ENCODE measurements around the gene MYO1D.

MYO1D gene

GRCh38 chr17:32625971-32626370 is 251.0 kb downstream of the MYO1D start:
- no peaks in the 10 kb centered on the region for H3K36me3 ChIP-seq
- no peak for DNase-seq
- TF ChIP-seq CTCF (IDR thresholded peaks at IDR 0.05; ENCODE audit: low read depth, low read length) = no peak
- no peaks in the 10 kb centered on the region for H3K9me3 ChIP-seq
- no peaks in the 10 kb centered on the region for H3K4me1 ChIP-seq
- no peak overlapping the region for H3K4me3 ChIP-seq (ENCODE audit: low read depth, low read length)
- peaks cover 2% of the 10 kb centered on the region for H3K27me3 ChIP-seq

- Histone ChIP-seq H3K9me3 (no peaks in the 10 kb centered on the region), H3K36me3 (no peaks in the 10 kb centered on the region), H3K27me3 (no peaks in the 10 kb centered on the region; the same call in none of the 2 replicates), H3K4me1 (no peaks in the 10 kb centered on the region), H3K4me3 (ENCODE audit: low read depth, low read length) (no peak overlapping the region)
- no peak for DNase-seq
- TF ChIP-seq CTCF (IDR thresholded peaks at IDR 0.05; ENCODE audit: low read depth, low read length) = no peak
Observed at GRCh38 chr17:32623196-32623595, 253.7 kb downstream of the MYO1D start.

- Histone ChIP-seq H3K9me3 (no peaks in the 10 kb centered on the region), H3K27me3 (no peaks in the 10 kb centered on the region; the same call in none of the 2 replicates), H3K4me3 (ENCODE audit: low read depth, low read length) (no peak overlapping the region), H3K4me1 (no peaks in the 10 kb centered on the region), H3K36me3 (no peaks in the 10 kb centered on the region)
- no peak for DNase-seq
- TF ChIP-seq CTCF (IDR thresholded peaks at IDR 0.05; ENCODE audit: low read depth, low read length) = no peak
Observed at GRCh38 chr17:32622540-32622939, 254.4 kb downstream of the MYO1D start.

DNA sequence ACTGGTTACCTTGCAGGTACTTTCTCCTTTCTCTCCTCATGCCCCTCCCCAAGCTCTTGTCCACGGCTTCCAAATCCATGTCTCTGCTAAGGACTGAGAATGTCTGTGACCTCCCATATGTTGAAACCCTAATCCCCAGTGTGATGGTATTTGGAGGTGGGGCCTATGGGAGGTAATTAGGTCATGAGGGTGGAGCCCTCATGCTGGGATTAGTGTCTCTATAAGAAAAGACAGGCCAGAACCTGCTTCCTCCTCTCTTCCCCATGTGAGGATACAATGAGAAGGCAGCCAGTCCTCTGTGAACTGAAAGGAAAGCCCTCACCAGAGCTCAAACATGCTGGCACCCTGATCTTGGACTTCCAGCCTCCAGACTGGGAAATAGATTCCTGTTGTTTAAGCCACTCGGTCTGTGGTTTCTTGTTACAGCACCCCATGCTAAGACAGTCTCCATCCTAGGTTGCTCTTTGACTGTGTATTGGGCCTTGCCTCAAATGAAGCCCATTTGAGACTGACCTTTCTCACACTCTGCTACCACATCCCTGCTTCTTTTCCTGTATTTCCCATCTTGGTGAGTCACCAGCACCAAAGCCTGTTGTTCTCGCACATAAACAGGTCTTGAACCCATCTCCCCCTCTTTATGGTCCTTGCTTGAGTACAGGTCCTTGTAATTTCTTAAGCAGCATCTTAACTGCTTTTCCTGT is 255.2 kb downstream of the MYO1D start:
- TF ChIP-seq CTCF (IDR thresholded peaks at IDR 0.05; ENCODE audit: low read depth, low read length) = no peak
- DNase-seq = no peak
- Histone ChIP-seq H3K9me3 (no peaks in the 10 kb centered on the region), H3K4me3 (ENCODE audit: low read depth, low read length) (no peak overlapping the region), H3K27me3 (no peaks in the 10 kb centered on the region; the same call in 1 of the 2 replicates), H3K4me1 (no peaks in the 10 kb centered on the region), H3K36me3 (no peaks in the 10 kb centered on the region)

DNA sequence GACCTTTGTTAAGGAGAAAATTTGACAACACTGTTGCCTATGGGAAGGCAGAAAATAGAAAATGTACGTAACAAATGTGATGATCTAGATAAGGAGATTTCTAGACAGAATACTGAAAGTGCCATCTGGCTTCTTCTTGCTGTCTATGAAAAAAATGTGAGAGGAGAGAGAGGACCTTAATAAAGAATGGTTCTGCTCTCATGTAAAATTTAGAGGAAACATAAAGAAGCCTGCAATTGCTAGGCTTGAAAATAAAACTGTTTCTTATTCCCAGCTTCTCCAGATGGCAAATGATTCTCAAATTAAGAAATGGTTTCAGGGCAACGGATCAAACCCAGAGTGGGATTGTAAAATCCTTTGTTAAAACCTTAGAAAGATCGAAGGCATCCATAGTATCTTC is 261.6 kb downstream of the MYO1D start:
- Histone ChIP-seq H3K27me3 (no peaks in the 10 kb centered on the region), H3K4me3 (ENCODE audit: low read depth, low read length) (no peak overlapping the region), H3K4me1 (no peaks in the 10 kb centered on the region), H3K9me3 (no peaks in the 10 kb centered on the region), H3K36me3 (no peaks in the 10 kb centered on the region)
- no peak for DNase-seq
- TF ChIP-seq CTCF (IDR thresholded peaks at IDR 0.05; ENCODE audit: low read depth, low read length) = no peak

GRCh38 chr17:32610943-32611342 is 266.0 kb downstream of the MYO1D start:
- no peak overlapping the region for H3K4me3 ChIP-seq (ENCODE audit: low read depth, low read length)
- no peaks in the 10 kb centered on the region for H3K27me3 ChIP-seq
- H3K9me3 ChIP-seq = no peaks in the 10 kb centered on the region
- TF ChIP-seq CTCF (IDR thresholded peaks at IDR 0.05; ENCODE audit: low read depth, low read length) = no peak
- DNase-seq = no peak
- no peaks in the 10 kb centered on the region for H3K36me3 ChIP-seq
- H3K4me1 ChIP-seq = no peaks in the 10 kb centered on the region
